Gastrocnemius medialis (tissue), 4 donors: ENCODE data around the gene GLI3.

Experiments used
- POLR2A ChIP-seq, 2 donors: fragments of 450-650 bp; IDR thresholded peaks; one replicate each; pipeline ENCODE4 v1.6.1; 2017; ENCODE audit warnings: antibody characterized with exemption in 2 of 2, mild to moderate bottlenecking in 2 of 2, moderate library complexity in 2 of 2
- TF ChIP-seq, protein P1 (sequence below), 5 experiments: fragments of 450-650 bp in 3 of 5; fragments of 200-600 bp in 2 of 5; sonication (generic) in 2 of 5; IDR thresholded peaks in 4 of 5; conservative IDR thresholded peaks in 1 of 5; 1 replicate in 4 of 5; 2 replicates in 1 of 5; pipeline ENCODE4 v1.5.1; 2016 to 2019; ENCODE audit warnings: antibody characterized with exemption in 5 of 5, mild to moderate bottlenecking in 3 of 5, moderate library complexity in 3 of 5

DNA sequence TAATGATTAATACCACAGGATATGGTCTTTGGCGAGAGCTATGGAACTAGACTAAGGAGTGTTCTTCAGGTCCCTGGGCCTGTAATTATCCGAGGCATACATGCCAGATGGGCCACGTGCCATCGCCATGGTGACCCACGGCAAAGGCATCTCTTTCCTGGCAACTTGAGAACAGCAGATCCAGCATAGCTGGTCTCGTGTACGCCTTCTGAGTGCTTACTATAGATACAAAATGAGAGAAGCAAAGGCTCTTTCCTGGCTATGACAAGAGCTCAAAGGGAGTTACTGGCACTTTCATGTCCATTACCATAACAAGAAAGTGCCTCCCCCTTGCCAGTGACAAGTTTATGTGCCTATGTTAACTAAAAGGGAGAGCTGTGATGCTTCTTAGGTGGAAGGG is 26.0 kb upstream of the GLI3 start:
- TF ChIP-seq, protein P1, sequence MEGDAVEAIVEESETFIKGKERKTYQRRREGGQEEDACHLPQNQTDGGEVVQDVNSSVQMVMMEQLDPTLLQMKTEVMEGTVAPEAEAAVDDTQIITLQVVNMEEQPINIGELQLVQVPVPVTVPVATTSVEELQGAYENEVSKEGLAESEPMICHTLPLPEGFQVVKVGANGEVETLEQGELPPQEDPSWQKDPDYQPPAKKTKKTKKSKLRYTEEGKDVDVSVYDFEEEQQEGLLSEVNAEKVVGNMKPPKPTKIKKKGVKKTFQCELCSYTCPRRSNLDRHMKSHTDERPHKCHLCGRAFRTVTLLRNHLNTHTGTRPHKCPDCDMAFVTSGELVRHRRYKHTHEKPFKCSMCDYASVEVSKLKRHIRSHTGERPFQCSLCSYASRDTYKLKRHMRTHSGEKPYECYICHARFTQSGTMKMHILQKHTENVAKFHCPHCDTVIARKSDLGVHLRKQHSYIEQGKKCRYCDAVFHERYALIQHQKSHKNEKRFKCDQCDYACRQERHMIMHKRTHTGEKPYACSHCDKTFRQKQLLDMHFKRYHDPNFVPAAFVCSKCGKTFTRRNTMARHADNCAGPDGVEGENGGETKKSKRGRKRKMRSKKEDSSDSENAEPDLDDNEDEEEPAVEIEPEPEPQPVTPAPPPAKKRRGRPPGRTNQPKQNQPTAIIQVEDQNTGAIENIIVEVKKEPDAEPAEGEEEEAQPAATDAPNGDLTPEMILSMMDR (IDR thresholded peaks at IDR 0.05 in 4 of 5, conservative IDR thresholded peaks at IDR 0.05 in 1 of 5), result no peak
- no peak for TF ChIP-seq POLR2A (IDR thresholded peaks at IDR 0.05)
